Measurements from ENCODE around the gene DUS2. TPM values are rescaled to one million over a fixed set of nuclear protein-coding genes. Genes with fewer than 3 reads are reported as not detected.

Gene DUS2
- total RNA-seq, 2 donors from 2014 or later, result 23.3 to 43.5 TPM

GRCh38 chr16:68069511-68070248 is 46.6 kb downstream of the DUS2 start:
- Mint-ChIP-seq H3K4me3 (peak overlapping the region; percentile 81), H3K4me1 (ENCODE audit: low read depth in 2 of 2) (peaks cover 66 to 73% of the 10 kb centered on the region in 2 donors), H3K9me3 (no peaks in the 10 kb centered on the region), H3K36me3 (peaks cover 16% of the 10 kb centered on the region), H3K27me3 (no peaks in the 10 kb centered on the region), H3K27ac (peak overlapping the region; percentile 88 to 93)
- ATAC-seq (peak; percentile 34 to 67), DNase-seq (ENCODE audit: low spot score) (no peak)

GRCh38 chr16:68070249-68070730 is 47.2 kb downstream of the DUS2 start:
- DNase-seq (ENCODE audit: low spot score) (no peak), ATAC-seq (peak in 1 of 2 donors; percentile 4)
- H3K27ac Mint-ChIP-seq, result peak overlapping the region; percentile 88 to 93
- peak overlapping the region; percentile 81 for H3K4me3 Mint-ChIP-seq
- H3K4me1 Mint-ChIP-seq (ENCODE audit: low read depth in 2 of 2), result peaks cover 66 to 73% of the 10 kb centered on the region in 2 donors
- H3K27me3 Mint-ChIP-seq, result no peaks in the 10 kb centered on the region
- no peaks in the 10 kb centered on the region for H3K9me3 Mint-ChIP-seq
- H3K36me3 Mint-ChIP-seq, result peaks cover 18% of the 10 kb centered on the region

GRCh38 chr16:68070806-68071517 is 47.9 kb downstream of the DUS2 start:
- peaks cover 65 to 75% of the 10 kb centered on the region in 2 donors for H3K4me1 Mint-ChIP-seq (ENCODE audit: low read depth in 2 of 2)
- H3K9me3 Mint-ChIP-seq, result no peaks in the 10 kb centered on the region
- H3K36me3 Mint-ChIP-seq, result peaks cover 18% of the 10 kb centered on the region
- peak; percentile 54 to 63 for ATAC-seq
- peak overlapping the region; percentile 88 to 93 for H3K27ac Mint-ChIP-seq
- no peak for DNase-seq (ENCODE audit: low spot score)
- H3K27me3 Mint-ChIP-seq, result no peaks in the 10 kb centered on the region
- H3K4me3 Mint-ChIP-seq, result peak overlapping the region; percentile 81

GRCh38 chr16:68071518-68071901 is 48.4 kb downstream of the DUS2 start:
- H3K4me3 Mint-ChIP-seq, result peak overlapping the region; percentile 81
- peak overlapping the region; percentile 88 to 93 for H3K27ac Mint-ChIP-seq
- no peak for DNase-seq (ENCODE audit: low spot score)
- H3K9me3 Mint-ChIP-seq, result no peaks in the 10 kb centered on the region
- H3K27me3 Mint-ChIP-seq, result no peaks in the 10 kb centered on the region
- H3K36me3 Mint-ChIP-seq, result peaks cover 18% of the 10 kb centered on the region
- peaks cover 64 to 75% of the 10 kb centered on the region in 2 donors for H3K4me1 Mint-ChIP-seq (ENCODE audit: low read depth in 2 of 2)
- ATAC-seq, result no peak

- H3K9me3 Mint-ChIP-seq, result no peaks in the 10 kb centered on the region
- H3K36me3 Mint-ChIP-seq, result peaks cover 18% of the 10 kb centered on the region
- H3K27me3 Mint-ChIP-seq, result no peaks in the 10 kb centered on the region
- peaks cover 63 to 74% of the 10 kb centered on the region in 2 donors for H3K4me1 Mint-ChIP-seq (ENCODE audit: low read depth in 2 of 2)
- H3K4me3 Mint-ChIP-seq, result peak overlapping the region; percentile 38
- no peak for DNase-seq (ENCODE audit: low spot score)
- ATAC-seq, result no peak
- H3K27ac Mint-ChIP-seq, result peak overlapping the region; percentile 88 to 93
Observed at GRCh38 chr16:68072038-68072695, 49.1 kb downstream of the DUS2 start.

- H3K4me1 Mint-ChIP-seq (ENCODE audit: low read depth in 2 of 2), result peaks cover 70 to 79% of the 10 kb centered on the region in 2 donors
Observed at GRCh38 chr16:68073902-68074760, 51.0 kb downstream of the DUS2 start.

GRCh38 chr16:68074850-68075555 is 51.9 kb downstream of the DUS2 start:
- Mint-ChIP-seq H3K27me3 (no peaks in the 10 kb centered on the region), H3K4me1 (ENCODE audit: low read depth in 2 of 2) (peaks cover 75 to 83% of the 10 kb centered on the region in 2 donors), H3K27ac (peak overlapping the region; percentile 95), H3K4me3 (peak overlapping the region; percentile 90), H3K9me3 (no peaks in the 10 kb centered on the region), H3K36me3 (peaks cover 16% of the 10 kb centered on the region)
- peak; percentile 89 for DNase-seq (ENCODE audit: low spot score)
- ATAC-seq, result peak; percentile 80 to 87

More at GRCh38 chr16:68073902-68074760, 51.0 kb downstream of the DUS2 start:
- no peaks in the 10 kb centered on the region for H3K27me3 Mint-ChIP-seq
- DNase-seq (ENCODE audit: low spot score) (no peak), ATAC-seq (no peak)
- peak overlapping the region; percentile 90 for H3K4me3 Mint-ChIP-seq
- H3K27ac Mint-ChIP-seq, result peak overlapping the region; percentile 95
- H3K36me3 Mint-ChIP-seq, result peaks cover 16% of the 10 kb centered on the region
- H3K9me3 Mint-ChIP-seq, result no peaks in the 10 kb centered on the region

GRCh38 chr16:68075980-68076379 is 52.9 kb downstream of the DUS2 start:
- Mint-ChIP-seq H3K27ac (peak overlapping the region; percentile 95), H3K4me3 (peak overlapping the region; percentile 17), H3K9me3 (no peaks in the 10 kb centered on the region), H3K27me3 (no peaks in the 10 kb centered on the region), H3K4me1 (ENCODE audit: low read depth in 2 of 2) (peaks cover 70 to 79% of the 10 kb centered on the region in 2 donors), H3K36me3 (peaks cover 15% of the 10 kb centered on the region)
- ATAC-seq (no peak), DNase-seq (ENCODE audit: low spot score) (no peak)

GRCh38 chr16:68076560-68076959 is 53.5 kb downstream of the DUS2 start:
- no peaks in the 10 kb centered on the region for H3K27me3 Mint-ChIP-seq
- H3K36me3 Mint-ChIP-seq, result peaks cover 10% of the 10 kb centered on the region
- DNase-seq (ENCODE audit: low spot score), result no peak
- no peaks in the 10 kb centered on the region for H3K9me3 Mint-ChIP-seq
- H3K27ac Mint-ChIP-seq, result peak overlapping the region; percentile 95
- peaks cover 71 to 79% of the 10 kb centered on the region in 2 donors for H3K4me1 Mint-ChIP-seq (ENCODE audit: low read depth in 2 of 2)
- ATAC-seq, result no peak
- H3K4me3 Mint-ChIP-seq, result peak overlapping the region; percentile 17

- H3K4me3 Mint-ChIP-seq, result peak overlapping the region; percentile 51
- no peaks in the 10 kb centered on the region for H3K9me3 Mint-ChIP-seq
- no peaks in the 10 kb centered on the region for H3K27me3 Mint-ChIP-seq
- peak overlapping the region; percentile 93 to 95 for H3K27ac Mint-ChIP-seq
- H3K4me1 Mint-ChIP-seq (ENCODE audit: low read depth in 2 of 2), result peaks cover 80 to 81% of the 10 kb centered on the region in 2 donors
- ATAC-seq (no peak), DNase-seq (ENCODE audit: low spot score) (no peak)
- peaks cover 10% of the 10 kb centered on the region for H3K36me3 Mint-ChIP-seq
Observed at GRCh38 chr16:68077866-68078700, 55.0 kb downstream of the DUS2 start.

GRCh38 chr16:68078701-68079375 is 55.8 kb downstream of the DUS2 start:
- ATAC-seq (no peak), DNase-seq (ENCODE audit: low spot score) (no peak)
- H3K27ac Mint-ChIP-seq, result peak overlapping the region; percentile 93 to 95
- H3K4me3 Mint-ChIP-seq, result peak overlapping the region; percentile 72
- no peaks in the 10 kb centered on the region for H3K9me3 Mint-ChIP-seq
- H3K4me1 Mint-ChIP-seq (ENCODE audit: low read depth in 2 of 2), result peaks cover 84% of the 10 kb centered on the region in 2 donors
- H3K27me3 Mint-ChIP-seq, result no peaks in the 10 kb centered on the region
- peaks cover 10% of the 10 kb centered on the region for H3K36me3 Mint-ChIP-seq

GRCh38 chr16:68079376-68079625 is 56.2 kb downstream of the DUS2 start:
- peaks cover 84% of the 10 kb centered on the region in 2 donors for H3K4me1 Mint-ChIP-seq (ENCODE audit: low read depth in 2 of 2)
- H3K27ac Mint-ChIP-seq, result peak overlapping the region; percentile 93 to 95
- no peaks in the 10 kb centered on the region for H3K27me3 Mint-ChIP-seq
- no peak for DNase-seq (ENCODE audit: low spot score)
- no peaks in the 10 kb centered on the region for H3K9me3 Mint-ChIP-seq
- no peak for ATAC-seq
- H3K4me3 Mint-ChIP-seq, result peak overlapping the region; percentile 72
- H3K36me3 Mint-ChIP-seq, result peaks cover 10% of the 10 kb centered on the region
